22Rv1 (cell line): ENCODE measurements around the gene ATXN7L3B.

Experiments used
- H3K27ac ChIP-seq: fragments of 450-650 bp; 2 replicates; pipeline ENCODE4 v1.5.1; 2017
- ZFX ChIP-seq: fragments of 450-650 bp; IDR thresholded peaks from 2 replicates; pipeline ENCODE4 v1.6.1; 2017; ENCODE audit warnings: antibody characterized with exemption, borderline replicate concordance
- TF ChIP-seq, protein P1 (sequence below): fragments of 450-650 bp; IDR thresholded peaks from 2 replicates; pipeline ENCODE4 v1.5.1; 2017; ENCODE audit warnings: mild to moderate bottlenecking

Gene ATXN7L3B

DNA sequence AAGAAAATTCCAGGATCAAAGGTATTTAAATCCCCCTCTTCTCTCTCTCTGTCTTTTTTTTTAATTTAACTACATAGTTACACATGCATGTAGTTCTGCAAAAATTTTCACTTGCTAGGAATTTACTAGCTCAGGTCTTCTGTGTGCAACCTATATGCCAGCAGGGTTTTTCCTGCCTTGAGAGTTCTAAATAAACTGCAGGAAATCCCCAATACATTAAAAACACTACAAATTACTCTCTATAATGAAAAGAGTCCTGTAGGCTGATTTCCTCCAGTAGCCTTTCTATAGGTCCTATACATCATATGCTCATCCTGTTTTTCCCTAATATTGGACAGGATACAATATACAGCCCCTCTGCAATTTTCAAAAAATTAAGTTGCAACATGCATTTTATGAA lies 27.7 kb upstream of the ATXN7L3B start:
- H3K27ac ChIP-seq: no peak overlapping the region
- TF ChIP-seq, protein P1, sequence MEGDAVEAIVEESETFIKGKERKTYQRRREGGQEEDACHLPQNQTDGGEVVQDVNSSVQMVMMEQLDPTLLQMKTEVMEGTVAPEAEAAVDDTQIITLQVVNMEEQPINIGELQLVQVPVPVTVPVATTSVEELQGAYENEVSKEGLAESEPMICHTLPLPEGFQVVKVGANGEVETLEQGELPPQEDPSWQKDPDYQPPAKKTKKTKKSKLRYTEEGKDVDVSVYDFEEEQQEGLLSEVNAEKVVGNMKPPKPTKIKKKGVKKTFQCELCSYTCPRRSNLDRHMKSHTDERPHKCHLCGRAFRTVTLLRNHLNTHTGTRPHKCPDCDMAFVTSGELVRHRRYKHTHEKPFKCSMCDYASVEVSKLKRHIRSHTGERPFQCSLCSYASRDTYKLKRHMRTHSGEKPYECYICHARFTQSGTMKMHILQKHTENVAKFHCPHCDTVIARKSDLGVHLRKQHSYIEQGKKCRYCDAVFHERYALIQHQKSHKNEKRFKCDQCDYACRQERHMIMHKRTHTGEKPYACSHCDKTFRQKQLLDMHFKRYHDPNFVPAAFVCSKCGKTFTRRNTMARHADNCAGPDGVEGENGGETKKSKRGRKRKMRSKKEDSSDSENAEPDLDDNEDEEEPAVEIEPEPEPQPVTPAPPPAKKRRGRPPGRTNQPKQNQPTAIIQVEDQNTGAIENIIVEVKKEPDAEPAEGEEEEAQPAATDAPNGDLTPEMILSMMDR: no peak
- TF ChIP-seq ZFX: no peak

DNA sequence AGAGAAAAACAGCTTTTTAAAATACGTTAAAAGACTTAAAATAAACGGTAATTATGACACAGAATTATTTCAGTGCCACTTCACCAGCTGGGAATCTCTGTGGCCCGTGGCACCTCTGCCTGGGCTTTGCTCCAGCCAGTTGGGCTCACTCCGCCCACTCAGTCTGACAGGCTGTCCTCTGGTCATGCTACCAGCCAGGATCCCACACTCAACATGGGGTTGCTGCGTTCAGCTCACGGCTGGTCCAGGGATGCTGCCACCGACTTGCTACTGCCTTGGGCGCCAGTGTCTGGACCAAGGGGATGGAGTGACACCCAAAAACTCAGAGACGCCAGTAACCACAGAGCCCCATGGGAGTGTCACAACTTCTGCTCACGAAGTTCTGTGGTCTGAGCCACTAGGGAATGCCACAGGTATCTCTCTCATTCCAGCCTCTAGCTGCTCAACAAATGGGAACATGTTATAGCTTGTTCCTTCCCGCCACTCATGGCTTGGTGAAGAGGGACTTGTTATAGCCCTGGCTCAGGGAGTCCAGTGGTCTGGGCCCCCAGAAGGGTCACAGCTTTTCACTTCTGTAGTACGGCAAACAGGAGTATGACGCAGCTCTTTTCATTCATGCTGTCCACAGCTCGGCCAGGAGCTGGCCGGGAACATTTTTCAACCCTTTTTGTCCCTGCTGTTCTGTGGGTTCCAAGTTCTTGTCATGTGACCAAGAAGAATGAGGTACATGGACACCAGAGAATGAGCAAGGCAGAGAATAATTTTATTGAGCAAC lies 23.4 kb upstream of the ATXN7L3B start:
- no peak overlapping the region for H3K27ac ChIP-seq

DNA sequence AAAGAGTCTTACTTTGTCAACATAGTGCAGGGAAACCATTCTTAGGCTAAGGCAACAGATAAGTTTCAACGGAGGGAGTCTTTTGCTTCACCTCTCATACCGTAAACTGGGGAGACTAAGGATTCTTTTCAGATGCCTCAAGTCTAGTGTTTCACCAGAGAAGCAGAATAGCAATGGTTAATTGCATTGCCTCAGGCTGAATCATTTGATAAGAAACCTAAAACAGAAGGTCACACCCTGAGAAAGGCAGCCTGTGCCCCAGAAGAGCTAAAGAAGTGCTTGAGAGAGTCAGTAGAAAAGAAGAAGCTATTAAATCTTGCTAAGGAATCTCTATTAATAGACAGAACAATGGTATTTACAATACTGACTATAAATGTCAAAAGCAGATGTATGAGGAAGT lies 21.8 kb upstream of the ATXN7L3B start:
- TF ChIP-seq, protein P1: no peak
- H3K27ac ChIP-seq: no peak overlapping the region

More for the DNA sequence above, 23.4 kb upstream of the ATXN7L3B start:
- TF ChIP-seq ZFX: no peak
- TF ChIP-seq, protein P1: no peak

DNA sequence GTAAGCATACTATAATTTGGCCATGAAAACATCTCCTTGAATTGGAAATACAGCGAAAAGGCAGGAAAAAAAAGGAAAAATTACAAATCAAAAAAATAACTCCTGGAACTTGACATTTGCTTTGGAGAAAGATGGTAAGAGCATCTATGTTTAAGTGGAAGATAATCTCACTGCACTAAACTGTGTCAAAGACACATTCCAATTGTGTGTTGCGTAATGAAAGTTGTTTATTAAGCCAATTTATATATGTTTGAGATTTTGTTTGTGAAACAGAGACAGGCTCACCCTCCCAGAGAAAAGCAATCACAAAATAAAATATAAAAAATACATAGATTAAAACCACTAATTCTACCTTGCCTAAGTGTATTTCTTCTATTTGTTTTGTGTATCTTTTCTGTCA lies 11.1 kb upstream of the ATXN7L3B start:
- TF ChIP-seq ZFX: no peak
- TF ChIP-seq, protein P1: no peak
- no peak overlapping the region for H3K27ac ChIP-seq

- no peak overlapping the region for H3K27ac ChIP-seq
- no peak for TF ChIP-seq ZFX
- TF ChIP-seq, protein P1: no peak
These were observed 10.1 kb upstream of the ATXN7L3B start for GRCh38 chr12:74527491-74527890.

DNA sequence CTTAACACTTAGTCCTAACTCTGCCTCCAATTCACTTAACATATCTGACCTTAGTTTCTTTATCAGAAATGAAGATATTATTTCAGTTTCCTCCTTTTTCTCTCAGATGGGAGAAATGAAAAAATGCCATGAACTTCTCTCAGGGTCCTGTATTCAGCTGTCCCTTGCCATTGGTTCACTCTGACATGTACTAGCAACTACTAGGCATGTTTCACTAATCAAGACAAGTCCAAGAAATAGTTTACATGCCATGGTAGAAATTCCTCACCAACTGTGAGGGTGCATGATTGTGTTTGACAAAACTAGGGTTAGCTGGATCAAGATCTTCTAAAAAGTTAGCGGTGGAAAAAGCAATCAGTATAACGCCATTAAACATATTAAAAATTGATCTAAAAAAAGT lies 7.0 kb upstream of the ATXN7L3B start:
- TF ChIP-seq ZFX: no peak
- TF ChIP-seq, protein P1: no peak
- no peak overlapping the region for H3K27ac ChIP-seq

DNA sequence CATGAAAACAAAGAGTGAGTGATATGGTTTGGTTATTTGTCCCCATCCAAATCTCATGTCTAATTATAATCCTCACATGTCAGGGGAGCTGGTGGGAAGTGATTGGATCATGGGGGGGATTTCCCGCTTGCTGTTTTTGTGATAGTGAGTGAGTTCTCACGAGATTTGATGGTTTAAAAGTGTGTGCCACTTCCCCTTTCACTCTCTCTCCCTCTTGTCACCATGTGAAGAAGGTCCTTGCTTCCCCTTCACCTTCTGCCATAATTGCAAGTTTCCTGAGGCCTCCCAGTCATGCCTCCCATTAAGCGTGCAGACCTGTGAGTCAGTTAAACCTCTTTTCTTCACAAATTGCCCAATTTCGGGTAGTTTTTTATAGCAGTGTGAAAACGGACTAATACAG lies 2.1 kb upstream of the ATXN7L3B start:
- TF ChIP-seq, protein P1: no peak
- TF ChIP-seq ZFX: no peak
- H3K27ac ChIP-seq: no peak overlapping the region
